NCI-H526 (cell line): ENCODE results near the gene MICALL1.
"Not testable (repeated sequence)": the region's sequence is repeated elsewhere in the genome, so short reads cannot be mapped to it uniquely, and the experiment has no call there.

ENCODE experiments used
- DNase-seq, 2 experiments: peaks; one replicate each; lab custom pipeline; 2025; lab: John Stamatoyannopoulos, UW

Gene MICALL1

GRCh38 chr22:37957232-37957631 lies 51.1 kb downstream of the MICALL1 start:
- DNase-seq: no peak

- DNase-seq: no peak
Observed at GRCh38 chr22:37959231-37959825, 53.2 kb downstream of the MICALL1 start.

GRCh38 chr22:37961062-37961461 lies 55.0 kb downstream of the MICALL1 start:
- no peak for DNase-seq

- no peak for DNase-seq
Observed at GRCh38 chr22:37965940-37966664, 60.0 kb downstream of the MICALL1 start.

GRCh38 chr22:37967147-37967546 lies 61.0 kb downstream of the MICALL1 start:
- no peak for DNase-seq

- no peak for DNase-seq
Observed at GRCh38 chr22:37967637-37968451, 61.7 kb downstream of the MICALL1 start.

- no peak for DNase-seq
Observed at GRCh38 chr22:37968452-37969251, 62.6 kb downstream of the MICALL1 start.

- no peak for DNase-seq
Observed at GRCh38 chr22:37970864-37971263, 64.8 kb downstream of the MICALL1 start.

GRCh38 chr22:37971475-37972434 lies 65.7 kb downstream of the MICALL1 start:
- DNase-seq: no peak

- DNase-seq: no peak
Observed at GRCh38 chr22:37972527-37972926, 66.4 kb downstream of the MICALL1 start.

GRCh38 chr22:37973271-37974170 lies 67.4 kb downstream of the MICALL1 start:
- no peak for DNase-seq

GRCh38 chr22:37975153-37975552 lies 69.1 kb downstream of the MICALL1 start:
- DNase-seq: no peak

GRCh38 chr22:37976022-37976421 lies 69.9 kb downstream of the MICALL1 start:
- not testable (repeated sequence) for DNase-seq

GRCh38 chr22:37976547-37976946 lies 70.5 kb downstream of the MICALL1 start:
- no peak for DNase-seq

- no peak for DNase-seq
Observed at GRCh38 chr22:37979782-37980181, 73.7 kb downstream of the MICALL1 start.

- DNase-seq: no peak
Observed at GRCh38 chr22:37981282-37982011, 75.3 kb downstream of the MICALL1 start.

GRCh38 chr22:37982151-37982785 lies 76.2 kb downstream of the MICALL1 start:
- DNase-seq: no peak
